SHP77 (cell line): ENCODE data around the gene SLX4IP.
A peak's percentile ranks its signal among the peaks of the same experiment; 100 is the strongest.

ENCODE experiments used
- DNase-seq, 2 experiments: peaks; one replicate each; lab custom pipeline; 2025; lab: John Stamatoyannopoulos, UW

Gene SLX4IP

DNA sequence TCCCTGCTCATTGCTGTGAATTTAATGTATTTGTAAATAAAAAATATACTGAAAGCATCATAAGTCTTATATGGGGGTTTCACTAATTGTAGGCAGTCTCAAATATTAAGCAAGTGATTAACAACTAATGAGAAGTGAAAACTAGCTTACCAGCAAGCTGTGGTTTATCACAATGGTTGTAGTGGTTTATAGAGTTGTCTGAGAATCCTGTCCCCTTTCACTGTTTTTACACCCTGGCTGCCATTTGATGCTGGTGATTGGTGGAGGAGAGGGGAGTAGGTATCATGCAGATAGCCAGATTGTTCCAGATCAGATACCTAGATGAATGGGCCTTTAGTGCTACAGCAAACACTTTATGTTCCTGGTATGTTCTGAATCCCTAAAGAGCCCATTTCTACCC lies 7.1 kb upstream of the SLX4IP start:
- DNase-seq, result no peak

DNA sequence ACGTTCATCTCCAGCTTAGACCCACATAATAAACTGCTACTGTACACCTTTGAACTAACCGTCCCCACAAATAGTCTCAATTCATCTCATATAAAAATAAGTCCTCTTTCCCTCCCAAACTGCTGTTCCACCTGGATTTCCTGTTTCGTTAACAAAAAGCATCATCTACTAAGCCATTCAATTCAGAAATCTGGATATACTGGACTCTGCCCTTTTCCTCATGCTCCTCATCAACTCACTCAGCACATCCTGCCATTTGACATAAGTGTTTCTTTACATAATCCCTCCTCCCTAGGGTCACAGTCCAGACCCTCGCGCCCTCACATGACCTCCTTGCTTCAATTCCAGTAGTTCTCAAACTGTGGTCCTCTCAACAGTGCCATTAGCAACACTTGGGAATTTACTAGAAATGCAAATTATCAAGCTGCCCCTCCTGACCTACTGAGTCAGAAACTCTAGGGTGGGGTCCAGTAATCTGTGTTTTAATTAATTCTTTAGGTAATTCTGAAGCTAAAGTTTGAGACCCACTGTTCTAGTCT lies 5.6 kb upstream of the SLX4IP start:
- no peak for DNase-seq

DNA sequence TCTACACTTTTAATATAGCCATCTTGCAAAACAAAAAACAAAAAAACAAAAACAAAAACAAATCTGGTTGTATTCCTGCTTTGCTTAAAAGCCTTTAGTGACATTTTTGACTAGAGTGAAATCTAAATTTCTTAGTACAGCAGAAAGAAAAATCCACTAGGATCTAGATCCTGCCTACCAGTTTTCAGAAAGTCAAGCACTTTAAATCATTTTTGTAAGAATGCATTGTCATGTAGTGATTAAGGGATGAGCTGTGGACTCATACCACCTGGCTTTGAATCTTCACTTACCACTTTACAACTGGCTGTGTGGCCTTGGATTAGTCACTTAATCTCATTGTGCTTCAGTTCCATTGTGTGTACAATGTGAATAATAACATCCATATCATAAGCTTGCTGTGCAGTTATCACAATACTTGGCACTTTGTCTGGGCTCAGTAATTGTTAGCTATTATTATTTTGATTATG lies 5.1 kb upstream of the SLX4IP start:
- DNase-seq, result no peak

DNA sequence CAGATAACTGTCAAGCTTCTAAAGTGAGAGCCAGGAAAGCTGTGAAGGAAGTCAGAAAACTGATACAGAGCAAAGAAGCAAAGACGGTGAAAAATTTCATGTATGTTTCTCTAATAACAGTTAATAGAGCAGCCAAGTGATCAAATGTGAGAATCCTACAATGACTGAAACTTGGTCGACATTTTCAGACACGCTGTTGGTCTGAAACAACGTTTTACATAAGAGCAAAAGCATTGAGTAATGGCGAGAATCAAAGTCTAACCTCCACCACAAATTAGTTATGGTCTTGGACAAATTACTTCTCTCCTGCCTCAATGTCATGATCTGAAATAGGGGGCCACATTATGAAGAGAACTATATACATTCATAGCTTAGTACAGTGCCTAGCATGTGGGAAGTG lies 4.4 kb upstream of the SLX4IP start:
- no peak for DNase-seq

DNA sequence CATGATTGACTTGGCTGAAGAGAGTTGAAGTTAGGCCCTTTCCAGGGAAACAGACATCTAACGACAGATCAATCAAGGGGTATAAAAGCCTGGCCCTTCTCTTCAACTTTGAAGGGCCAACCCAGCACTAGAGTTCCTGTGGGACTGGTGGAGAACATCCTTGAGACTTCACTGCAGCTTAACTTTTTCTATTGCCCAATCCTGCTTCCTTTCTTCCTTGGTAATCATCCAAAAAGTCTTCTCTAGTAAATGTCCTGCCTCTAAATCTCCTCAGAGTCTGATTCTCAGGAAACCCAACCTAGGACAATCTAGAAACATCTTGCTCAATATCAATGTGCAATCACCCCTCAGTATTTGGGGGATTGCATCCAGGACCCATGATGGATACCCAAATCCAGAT lies 3.0 kb upstream of the SLX4IP start:
- no peak for DNase-seq

DNA sequence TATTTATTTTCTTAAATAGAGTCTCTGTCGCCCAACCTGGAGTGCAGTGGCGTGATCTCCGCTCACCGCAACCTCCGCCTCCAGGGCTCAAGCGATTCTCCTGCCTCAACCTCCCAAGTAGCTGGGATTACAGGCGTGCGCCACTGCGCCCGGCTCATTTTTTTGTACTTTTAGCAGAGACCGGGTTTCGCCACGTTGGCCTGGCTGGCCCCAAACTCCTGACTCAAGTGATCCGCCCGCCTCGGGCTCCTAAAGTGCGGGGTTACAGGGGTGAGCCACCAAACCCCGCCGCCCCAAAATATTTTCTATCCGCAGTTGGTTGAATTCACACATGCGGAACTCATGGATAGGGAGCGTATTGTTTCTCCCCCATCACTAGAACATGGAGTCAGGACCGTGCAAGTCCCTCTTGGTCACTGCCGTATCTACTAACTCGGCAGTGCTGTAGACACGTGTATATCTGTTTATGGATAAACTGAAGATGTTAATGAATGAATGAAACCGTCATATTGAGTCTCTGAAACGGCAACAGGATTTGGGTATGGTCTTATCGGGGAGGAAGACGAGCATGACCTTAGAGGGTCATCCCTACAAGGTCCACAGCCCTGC lies 2.0 kb upstream of the SLX4IP start:
- DNase-seq, result peak in 1 of 2 experiments; percentile 35

DNA sequence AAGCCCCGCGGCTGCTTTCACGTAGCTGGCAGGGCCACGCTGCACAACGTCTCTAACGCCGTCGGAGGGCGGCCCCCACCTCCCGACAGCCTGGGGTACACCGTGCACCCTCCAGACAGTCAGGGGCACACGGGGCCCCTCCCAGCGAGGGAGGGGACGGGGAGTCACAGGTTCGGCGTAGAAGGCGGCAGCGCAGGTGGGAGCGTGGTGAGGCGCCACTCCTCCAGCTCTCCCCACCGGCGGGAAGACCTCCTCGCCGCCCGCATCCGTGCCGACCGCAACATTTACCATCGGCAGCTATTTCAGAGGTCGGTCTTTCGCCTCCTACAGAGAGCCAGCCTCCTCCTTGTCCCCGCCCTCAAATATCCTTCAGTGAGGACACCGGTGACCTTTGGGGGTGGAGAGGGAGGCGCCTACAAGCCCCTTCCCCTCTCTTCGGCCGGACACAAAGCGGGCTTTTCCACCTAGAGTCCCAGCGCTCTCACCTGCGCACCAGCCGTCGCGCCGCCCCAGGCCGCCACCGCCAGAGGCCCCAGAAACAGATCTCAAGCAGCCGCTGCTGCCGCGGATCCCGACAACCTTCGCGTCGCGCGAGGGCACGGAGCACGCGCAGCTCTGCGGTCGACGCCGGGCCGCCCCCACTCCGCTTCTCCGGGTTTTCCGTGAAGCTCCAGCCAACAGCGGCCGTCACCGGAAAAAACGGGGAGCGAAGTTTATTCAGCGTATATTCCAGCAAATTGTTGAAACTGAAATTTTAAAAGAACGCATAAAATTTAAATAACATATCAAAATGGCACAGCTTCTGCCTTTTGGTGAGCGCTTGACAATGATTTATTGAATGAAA lies 1.3 kb upstream of the SLX4IP start, which contains the start of gene MKKS:
Gene MKKS (minus strand): TSS at position 600 of the 844 bp plus-strand sequence. CDS start 20,708 bp downstream, outside the sequence.
- peak; percentile 93 for DNase-seq

DNA sequence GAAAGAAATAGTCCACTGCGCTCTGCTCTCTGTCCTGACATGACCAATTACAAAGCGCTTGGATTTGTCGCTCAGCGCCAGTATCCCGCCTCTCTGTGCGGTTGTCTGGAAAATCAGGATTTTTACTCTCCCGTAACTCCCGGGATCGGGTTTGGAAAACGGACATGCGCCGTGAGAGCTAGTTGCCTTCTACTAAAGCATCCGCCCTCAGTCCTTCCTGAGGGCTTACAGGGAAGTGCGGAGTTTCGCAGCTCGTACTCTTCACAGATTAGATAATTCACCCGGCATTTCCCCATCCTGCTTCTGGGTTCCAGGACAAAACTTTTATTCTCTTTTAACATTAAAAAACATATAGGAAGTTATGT lies 656 bp upstream of the SLX4IP start:
- DNase-seq, result peak; percentile 98 to 99

DNA sequence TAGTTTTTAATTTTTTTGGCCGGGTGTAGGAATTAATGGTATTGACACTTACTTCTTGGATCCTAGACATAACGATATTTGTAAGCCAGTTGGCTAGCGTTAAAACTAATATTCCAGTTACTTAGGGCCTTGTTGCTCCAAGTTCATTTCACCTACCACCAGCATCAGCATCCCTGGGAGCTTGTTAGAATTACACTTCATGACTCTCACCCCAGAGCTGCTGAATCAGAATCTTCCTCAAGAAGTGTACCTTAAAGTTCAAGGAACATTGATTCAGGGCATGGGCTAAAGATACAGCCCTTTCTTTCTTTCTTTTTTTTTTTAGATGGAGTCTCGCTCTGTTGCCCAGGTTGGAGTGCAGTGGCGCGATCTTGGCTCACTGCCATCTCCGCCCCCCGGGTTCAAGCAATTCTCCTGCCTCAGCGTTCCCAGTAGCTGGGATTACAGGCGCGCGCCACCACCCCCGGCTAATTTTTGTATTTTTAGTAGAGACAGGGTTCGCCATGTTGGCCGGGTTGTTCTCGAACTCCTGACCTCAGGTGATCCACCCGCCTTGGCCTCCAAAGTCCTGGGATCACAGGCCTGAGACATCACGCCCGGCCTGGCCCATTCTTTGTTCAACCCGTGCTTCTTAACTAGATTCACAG lies 1.1 kb downstream of the SLX4IP start:
- no peak for DNase-seq

DNA sequence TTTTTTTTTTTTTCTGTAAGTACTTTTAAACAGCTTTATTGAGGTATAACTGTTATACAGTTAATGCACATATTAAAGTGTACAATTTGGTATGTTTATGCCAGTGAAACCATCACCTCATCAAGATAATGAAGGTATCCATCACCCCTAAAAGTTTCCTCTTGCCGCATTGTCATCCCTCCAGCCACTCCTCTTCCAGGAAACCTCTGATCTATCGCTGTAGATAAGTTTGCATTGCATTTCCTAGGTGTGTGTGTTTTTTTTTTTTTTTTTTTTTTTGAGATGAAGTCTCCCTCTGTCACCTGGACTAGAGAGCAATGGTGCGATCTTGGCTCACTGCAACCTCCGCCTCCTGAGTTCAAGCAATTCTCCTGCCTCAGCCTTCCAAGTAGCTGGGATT lies 3.1 kb downstream of the SLX4IP start:
- no peak for DNase-seq

DNA sequence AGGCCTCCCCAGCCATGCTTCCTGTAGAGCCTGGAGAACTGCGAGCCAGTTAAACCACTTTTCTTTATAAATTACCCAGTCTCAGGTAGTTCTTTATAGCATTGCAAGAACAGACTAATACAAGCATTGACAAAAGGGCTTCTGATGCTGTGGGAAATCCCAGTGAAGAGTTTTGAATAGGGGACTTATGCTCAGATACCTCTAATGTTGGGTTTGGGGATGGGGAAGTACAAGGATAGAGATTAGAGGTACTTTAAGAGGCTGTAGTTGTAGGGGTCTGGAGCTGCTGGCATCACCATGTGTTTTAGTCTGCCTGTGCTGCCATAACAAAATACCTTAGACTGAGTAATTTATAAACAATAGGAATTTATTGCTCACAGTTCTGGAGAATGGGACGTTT lies 8.8 kb downstream of the SLX4IP start:
- no peak for DNase-seq

DNA sequence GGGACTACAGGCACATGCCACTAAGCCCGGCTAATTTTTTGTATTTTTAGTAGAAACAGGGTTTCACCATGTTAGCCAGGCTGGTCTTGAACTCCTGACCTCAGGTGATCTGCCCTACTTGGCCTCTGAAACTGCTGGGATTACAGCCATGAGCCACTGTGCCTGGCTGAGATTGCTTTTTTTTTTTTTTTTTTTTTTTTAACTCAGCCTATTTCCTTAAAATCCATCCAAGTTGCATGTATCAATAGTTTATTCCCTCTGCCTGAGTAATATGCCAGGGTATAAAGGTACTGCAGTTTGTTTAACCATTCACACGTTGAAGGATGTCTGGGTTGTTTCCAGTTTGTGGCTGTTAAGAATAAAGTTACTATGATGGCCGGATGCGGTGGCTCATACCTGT lies 10.7 kb downstream of the SLX4IP start:
- DNase-seq, result no peak

DNA sequence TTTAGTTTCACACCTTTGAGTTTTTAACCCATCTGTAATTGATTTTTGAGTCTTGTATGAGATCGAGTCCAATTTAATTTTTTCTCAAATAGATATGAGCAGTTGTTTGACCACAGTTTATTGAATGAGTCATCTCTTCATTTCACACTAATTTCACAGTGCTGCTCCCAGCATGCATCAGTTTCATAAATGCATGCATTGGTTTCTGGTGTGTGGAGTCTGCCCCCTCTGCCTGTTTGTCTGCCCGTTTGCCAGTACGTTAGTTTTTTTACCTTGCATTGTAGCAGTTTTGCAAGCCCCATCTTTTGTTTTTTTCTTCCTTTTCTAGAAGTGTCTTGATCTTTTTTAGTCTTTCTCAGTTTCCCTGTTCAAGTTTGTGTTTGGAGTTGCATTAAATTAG lies 11.9 kb downstream of the SLX4IP start:
- DNase-seq, result peak; percentile 63 to 73

DNA sequence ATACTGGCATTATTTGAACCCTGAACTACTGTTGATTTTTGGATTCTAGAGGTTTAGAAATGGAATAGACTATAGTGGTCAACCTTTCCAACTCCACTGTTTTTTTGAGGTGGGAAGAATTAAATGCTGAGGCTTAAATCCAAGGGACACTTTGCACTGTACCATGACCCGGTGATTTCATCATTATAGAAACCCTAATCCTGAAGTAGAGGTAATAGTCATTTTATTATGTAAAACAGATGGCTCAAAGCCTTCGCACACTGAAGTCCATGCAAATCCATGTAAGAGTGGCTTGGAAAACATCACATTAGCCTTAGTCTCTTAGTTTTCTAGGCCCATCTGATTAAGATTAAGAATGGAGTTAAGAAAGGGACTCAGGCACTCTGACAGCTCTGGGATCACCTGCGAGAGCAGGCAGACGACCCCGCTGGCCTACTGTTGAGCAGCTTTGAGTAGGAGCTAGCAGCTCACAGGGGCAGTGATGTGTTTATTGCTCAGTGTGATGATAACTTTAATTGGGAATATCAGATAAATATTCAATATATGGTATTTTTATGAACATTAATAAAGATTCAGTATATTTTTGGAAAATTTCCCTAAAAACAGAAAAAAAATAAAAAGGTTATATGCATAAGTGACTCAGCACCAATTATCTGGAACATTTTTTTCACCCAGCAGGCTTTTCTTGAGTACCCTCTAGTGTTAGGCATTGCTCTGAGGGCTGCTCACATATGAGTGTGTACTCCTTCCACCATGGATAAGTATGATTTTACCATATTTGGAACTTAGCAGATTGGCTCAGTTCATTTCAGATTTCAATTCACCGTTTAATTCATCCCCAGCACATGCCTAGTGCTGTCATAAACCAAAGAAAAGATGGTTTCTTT lies 13.4 kb downstream of the SLX4IP start:
- no peak for DNase-seq

DNA sequence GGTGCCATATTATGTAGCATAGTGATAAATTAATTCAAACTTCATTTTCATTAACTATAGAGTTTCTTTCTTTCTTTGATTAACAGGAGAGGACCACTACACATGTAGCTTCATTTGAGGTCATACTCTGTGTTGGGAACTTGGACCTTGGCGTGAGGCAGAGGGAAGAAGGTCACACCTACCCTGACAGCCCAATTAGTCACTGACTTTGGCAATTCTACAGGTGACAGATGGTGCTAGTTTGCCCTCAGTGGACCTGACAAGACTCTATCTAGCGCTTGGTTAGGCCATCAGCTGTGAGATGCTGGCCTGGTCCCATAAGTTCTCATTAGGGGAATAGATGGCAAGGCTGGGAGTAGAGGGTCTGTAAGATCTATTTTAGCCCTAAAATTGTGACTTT lies 14.2 kb downstream of the SLX4IP start:
- DNase-seq, result no peak

DNA sequence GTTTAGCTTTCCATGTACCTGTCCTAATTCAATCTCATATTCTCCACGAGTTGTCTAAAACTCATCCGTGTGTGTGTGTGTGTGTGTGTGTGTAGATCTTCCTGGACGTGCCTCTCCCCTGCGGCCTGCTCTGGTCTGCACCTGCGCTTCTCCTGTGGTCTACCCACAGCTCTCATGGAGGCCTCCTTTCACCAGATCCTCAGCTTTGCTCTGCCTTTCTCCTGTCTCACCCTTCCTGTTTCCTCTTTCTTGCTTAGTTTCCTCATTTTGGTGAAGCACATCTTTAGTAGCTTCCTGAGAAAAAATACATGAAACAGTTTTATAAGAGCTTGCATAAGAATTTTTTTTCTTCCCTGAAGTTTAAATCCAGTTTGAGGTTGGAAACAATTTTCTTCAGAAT lies 18.1 kb downstream of the SLX4IP start:
- peak; percentile 32 to 65 for DNase-seq

DNA sequence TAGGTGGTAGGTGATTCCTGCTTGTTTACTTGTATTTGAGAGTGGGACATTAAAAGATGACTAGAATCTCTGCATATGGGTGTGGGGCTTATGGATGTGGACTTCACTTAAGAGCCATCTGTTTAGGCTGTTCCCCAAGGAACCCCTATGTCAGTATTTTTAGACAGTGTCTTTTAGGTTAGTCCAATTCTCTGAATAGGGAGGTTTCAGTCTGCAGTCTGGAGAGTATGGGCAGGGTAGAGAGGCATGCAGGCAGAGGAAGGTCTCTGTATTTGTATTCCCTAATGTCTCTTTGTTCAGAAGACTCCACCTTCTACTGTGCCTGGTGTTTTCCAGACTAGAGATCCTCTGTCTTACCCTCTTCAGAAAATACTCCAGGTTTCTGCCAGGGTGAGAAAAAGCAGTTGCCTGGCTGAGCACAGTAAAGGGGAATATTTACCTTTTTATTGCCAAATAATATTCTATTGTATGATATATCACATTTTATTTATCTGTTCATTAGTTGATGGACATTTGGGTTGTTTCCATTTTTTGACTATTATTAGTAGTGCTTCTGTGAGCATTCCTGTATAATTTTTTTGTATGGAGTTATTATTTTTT lies 19.1 kb downstream of the SLX4IP start:
- DNase-seq, result no peak

DNA sequence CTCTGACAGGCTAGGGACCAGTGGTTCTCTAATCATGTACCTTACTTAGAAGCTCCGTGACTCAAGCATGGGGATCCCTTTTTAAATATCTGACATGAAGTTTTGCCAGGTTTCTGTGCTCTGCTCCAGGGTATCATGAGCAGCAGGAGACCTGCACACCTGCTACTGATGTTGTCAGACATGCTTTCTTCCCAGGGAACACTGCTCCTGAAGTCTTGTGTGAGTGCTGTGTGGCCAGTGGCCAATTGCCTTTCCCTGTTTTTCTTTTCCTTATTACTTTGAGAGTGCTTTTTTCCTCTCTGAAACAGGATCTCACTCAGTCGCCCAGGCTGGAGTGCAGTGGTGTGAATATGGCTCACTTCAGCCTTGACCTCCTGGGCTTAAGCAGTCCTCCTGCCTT lies 26.4 kb downstream of the SLX4IP start:
- DNase-seq, result no peak

DNA sequence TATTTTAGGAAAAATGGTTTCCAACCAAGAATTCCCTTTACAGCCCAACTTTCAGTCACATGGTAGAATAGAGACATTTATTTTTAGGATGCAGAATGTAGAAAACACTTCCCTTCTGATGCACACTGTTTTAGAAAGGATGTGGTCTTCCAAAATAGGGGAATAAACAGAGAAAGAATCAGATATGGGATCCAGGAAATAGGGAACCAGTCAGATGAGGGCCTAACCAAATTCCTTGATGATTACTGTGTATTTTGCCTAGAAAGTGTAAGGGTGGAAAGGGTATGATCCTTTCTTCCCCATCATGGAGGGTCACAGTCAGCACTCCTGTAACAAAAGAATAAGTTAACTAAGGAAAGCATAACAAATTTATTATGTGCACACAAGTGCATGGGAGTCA lies 27.4 kb downstream of the SLX4IP start:
- DNase-seq, result no peak

DNA sequence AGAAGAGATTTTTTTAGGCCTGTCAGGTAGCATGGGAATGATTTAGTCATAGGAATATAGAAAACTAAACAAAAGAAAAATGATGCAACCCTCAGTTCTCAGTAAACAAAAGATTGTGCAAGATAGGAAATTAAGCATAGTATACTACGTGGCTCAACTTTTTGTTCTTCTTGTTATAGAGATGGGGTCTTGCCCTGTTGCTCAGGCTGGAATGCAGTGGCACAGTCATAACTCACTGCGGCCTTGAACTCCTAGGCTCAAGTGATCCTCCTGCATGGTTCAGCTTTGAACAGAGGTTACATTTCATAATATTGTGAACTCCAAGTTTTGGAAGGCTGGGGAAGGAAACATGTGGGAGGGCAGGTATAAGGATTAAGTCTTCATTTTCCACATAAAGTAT lies 28.5 kb downstream of the SLX4IP start:
- DNase-seq, result no peak

DNA sequence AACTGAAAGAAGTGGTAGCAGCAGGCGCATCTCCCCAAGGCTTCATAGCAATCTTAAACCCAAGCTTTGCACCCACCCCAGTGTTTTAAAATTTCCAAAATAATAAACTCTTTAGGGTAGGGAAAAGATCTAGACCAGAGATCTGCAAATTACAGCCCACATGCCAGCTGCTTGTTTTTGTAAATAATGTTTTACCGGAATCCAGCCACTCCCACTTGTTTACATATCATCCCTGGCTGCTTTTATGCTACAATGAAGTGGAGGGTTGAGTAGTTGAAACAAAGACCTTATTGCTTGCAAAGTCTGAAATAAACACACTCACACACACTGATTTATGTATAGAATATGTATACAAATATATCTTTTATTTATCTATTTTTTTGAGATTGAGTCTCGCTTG lies 30.0 kb downstream of the SLX4IP start:
- DNase-seq, result no peak
